Breast epithelium (tissue), 3 donors: ENCODE measurements around the gene UST.

Source experiments
- POLR2A ChIP-seq: fragments of 450-650 bp; IDR thresholded peaks from one replicate; pipeline ENCODE4 v1.6.1; 2016; ENCODE audit warnings: antibody characterized with exemption, mild to moderate bottlenecking, moderate library complexity
- TF ChIP-seq, protein P1 (sequence below), 3 donors: fragments of 450-650 bp; IDR thresholded peaks; one replicate each; pipeline ENCODE4 v1.5.1; 2016 to 2017; ENCODE audit warnings: antibody characterized with exemption in 3 of 3, mild to moderate bottlenecking in 3 of 3, moderate library complexity in 3 of 3

GRCh38 chr6:148963738-148964137, 216.9 kb downstream of the UST start:
- TF ChIP-seq, protein P1, sequence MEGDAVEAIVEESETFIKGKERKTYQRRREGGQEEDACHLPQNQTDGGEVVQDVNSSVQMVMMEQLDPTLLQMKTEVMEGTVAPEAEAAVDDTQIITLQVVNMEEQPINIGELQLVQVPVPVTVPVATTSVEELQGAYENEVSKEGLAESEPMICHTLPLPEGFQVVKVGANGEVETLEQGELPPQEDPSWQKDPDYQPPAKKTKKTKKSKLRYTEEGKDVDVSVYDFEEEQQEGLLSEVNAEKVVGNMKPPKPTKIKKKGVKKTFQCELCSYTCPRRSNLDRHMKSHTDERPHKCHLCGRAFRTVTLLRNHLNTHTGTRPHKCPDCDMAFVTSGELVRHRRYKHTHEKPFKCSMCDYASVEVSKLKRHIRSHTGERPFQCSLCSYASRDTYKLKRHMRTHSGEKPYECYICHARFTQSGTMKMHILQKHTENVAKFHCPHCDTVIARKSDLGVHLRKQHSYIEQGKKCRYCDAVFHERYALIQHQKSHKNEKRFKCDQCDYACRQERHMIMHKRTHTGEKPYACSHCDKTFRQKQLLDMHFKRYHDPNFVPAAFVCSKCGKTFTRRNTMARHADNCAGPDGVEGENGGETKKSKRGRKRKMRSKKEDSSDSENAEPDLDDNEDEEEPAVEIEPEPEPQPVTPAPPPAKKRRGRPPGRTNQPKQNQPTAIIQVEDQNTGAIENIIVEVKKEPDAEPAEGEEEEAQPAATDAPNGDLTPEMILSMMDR (IDR thresholded peaks at IDR 0.05): no peak
- TF ChIP-seq POLR2A: no peak
